GM13977 (cell line): ENCODE data around the gene NDE1.

Experiments
- DNase-seq: peaks from one replicate; pipeline ENCODE4 v3.0.0; 2012; ENCODE audit warnings: low spot score
- CTCF ChIP-seq: IDR thresholded peaks from 2 replicates; pipeline ENCODE4 v1.5.1; 2012; ENCODE audit warnings: mild to moderate bottlenecking, control low read depth; ENCODE audit not compliant: insufficient read depth; ENCODE audit errors: extremely low read depth, missing control alignments
- in situ Hi-C: fragments of 300-500 bp; cut with MboI; formaldehyde crosslinking; loops from one replicate; pipeline ENCODE4 v1.12.0; 2022; ENCODE audit warnings: low sequenced_read_pairs, low pct_unique_long_range_greater_than_20kb, mixed read lengths, inconsistent platforms; ENCODE audit not compliant: unreplicated experiment

Gene NDE1

GRCh38 chr16:15639061-15639568, 10.9 kb upstream of the NDE1 start:
- TF ChIP-seq CTCF, result no peak
- in situ Hi-C loops, result no loop called here
- no peak for DNase-seq

GRCh38 chr16:15640966-15641365, 9.1 kb upstream of the NDE1 start:
- no peak for TF ChIP-seq CTCF
- DNase-seq, result no peak
- in situ Hi-C loops, result no loop called here

GRCh38 chr16:15641753-15642556, 8.1 kb upstream of the NDE1 start:
- in situ Hi-C loops, result no loop called here
- TF ChIP-seq CTCF, result no peak
- DNase-seq, result no peak

- TF ChIP-seq CTCF, result peak; percentile 52
- in situ Hi-C loops, result no loop called here
- DNase-seq, result peak; percentile 56
Measured at GRCh38 chr16:15642557-15643047, 7.4 kb upstream of the NDE1 start.

GRCh38 chr16:15643048-15643945, 6.7 kb upstream of the NDE1 start, which contains the start of gene MARF1:
Gene MARF1 (minus strand): TSS chr16:15643154. CDS start chr16:15639233, 3,921 bp downstream.
- peak; percentile 88 for DNase-seq
- in situ Hi-C loops, result no loop called here
- TF ChIP-seq CTCF, result peak; percentile 22

- DNase-seq, result no peak
- in situ Hi-C loops, result no loop called here
- no peak for TF ChIP-seq CTCF
Measured at GRCh38 chr16:15643946-15644250, 6.1 kb upstream of the NDE1 start.
